ENCODE measurements around the gene SPTBN4.

The SPTBN4 gene

DNA sequence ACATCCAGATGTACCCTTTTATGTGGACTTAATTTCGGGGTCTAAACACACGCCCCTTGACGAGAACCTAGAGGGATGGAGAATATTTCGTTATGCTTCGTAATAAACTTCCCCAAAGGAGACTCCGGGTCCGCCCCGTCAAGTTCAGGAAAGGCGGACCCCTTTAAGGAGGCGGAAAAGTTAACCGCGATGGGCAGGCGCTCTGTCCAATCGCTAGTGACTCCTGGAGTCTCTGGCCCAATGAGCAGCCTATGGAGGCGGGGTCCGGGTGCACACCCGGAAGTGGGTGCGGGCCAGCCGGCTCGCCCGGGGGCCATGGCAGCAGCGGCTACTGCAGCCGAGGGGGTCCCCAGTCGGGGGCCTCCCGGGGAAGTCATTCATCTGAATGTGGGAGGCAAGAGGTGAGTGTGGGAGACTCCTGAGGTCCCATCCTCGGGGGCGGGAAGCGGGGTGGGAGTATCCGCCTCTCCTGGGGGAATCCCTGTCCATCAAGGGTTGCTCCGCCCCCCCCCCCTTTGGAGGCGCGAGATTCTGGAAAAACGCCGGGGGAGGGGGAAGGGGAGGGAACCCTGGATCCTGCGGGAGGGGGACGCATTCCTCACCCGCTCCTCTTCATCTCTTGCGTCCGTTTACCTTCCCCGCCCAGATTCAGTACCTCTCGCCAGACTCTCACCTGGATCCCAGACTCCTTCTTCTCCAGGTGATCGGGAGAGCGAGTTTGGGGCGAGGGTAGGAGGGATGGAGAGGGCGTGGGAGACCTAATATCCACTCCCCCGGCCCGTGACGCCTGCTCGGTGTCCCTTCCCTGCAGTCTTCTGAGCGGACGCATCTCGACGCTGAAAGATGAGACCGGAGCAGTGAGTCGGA lies 110.0 kb downstream of the SPTBN4 start, which contains the start of gene SHKBP1 (continued):
- TF ChIP-seq ZNF629 (tag by site-specific recombination; IDR thresholded peaks at IDR 0.05) (peak; percentile 37; the same call in 1 of the 2 replicates), KLF8 (tag by site-specific recombination; IDR thresholded peaks at IDR 0.05) (peak; percentile 93), ZSCAN30 (tag by site-specific recombination; IDR thresholded peaks at IDR 0.05) (peak; percentile 76; the same call in 1 of the 2 replicates), ZNF571 (tag by site-specific recombination; IDR thresholded peaks at IDR 0.05) (no peak), ZNF600 (tag by site-specific recombination; IDR thresholded peaks at IDR 0.05) (peak; percentile 87), ZNF391 (tag by site-specific recombination; IDR thresholded peaks at IDR 0.05; ENCODE audit: borderline replicate concordance, low read depth) (0 out of 2 replicates have a peak, but pooled peaks have one; percentile 79), SP2 (tag by site-specific recombination; IDR thresholded peaks at IDR 0.05) (peak; percentile 98), SP3 (tag by site-specific recombination; IDR thresholded peaks at IDR 0.05) (peak; percentile 99), ZFP69B (tag by site-specific recombination; IDR thresholded peaks at IDR 0.05) (peak; percentile 99), ZNF19 (tag by site-specific recombination; IDR thresholded peaks at IDR 0.05; ENCODE audit: low read depth) (no peak), KLF16 (tag by site-specific recombination; IDR thresholded peaks at IDR 0.05) (peak; percentile 87), ZNF664 (tag by site-specific recombination; IDR thresholded peaks at IDR 0.05) (0 out of 2 replicates have a peak, but pooled peaks have one; percentile 6), ZNF335 (tag by site-specific recombination; conservative IDR thresholded peaks at IDR 0.05) (peak; percentile 91), ZNF654 (tag by site-specific recombination; IDR thresholded peaks at IDR 0.05; ENCODE audit: low read depth) (no peak), ZNF416 (tag by site-specific recombination; IDR thresholded peaks at IDR 0.05) (no peak), ZNF24 (tag by site-specific recombination; IDR thresholded peaks at IDR 0.05) (peak; percentile 25), ZFHX2 (tag by site-specific recombination; conservative IDR thresholded peaks at IDR 0.05) (peak; percentile 91), ZBTB11 (tag by site-specific recombination; conservative IDR thresholded peaks at IDR 0.05; ENCODE audit: low read depth) (peak; percentile 72), EGR2 (tag by site-specific recombination; IDR thresholded peaks at IDR 0.05; ENCODE audit: low read depth) (peak; percentile 89), ZBTB10 (tag by site-specific recombination; IDR thresholded peaks at IDR 0.05) (peak; percentile 91), ZNF704 (tag by site-specific recombination; IDR thresholded peaks at IDR 0.05) (no peak), ZFP3 (tag by site-specific recombination; IDR thresholded peaks at IDR 0.05; ENCODE audit: low read depth) (no peak), KLF7 (tag by site-specific recombination; IDR thresholded peaks at IDR 0.05; ENCODE audit: borderline replicate concordance) (peak; percentile 37; the same call in 1 of the 2 replicates), ZNF645 (tag by site-specific recombination; IDR thresholded peaks at IDR 0.05) (no peak)
- TF ChIP-seq, protein P1, sequence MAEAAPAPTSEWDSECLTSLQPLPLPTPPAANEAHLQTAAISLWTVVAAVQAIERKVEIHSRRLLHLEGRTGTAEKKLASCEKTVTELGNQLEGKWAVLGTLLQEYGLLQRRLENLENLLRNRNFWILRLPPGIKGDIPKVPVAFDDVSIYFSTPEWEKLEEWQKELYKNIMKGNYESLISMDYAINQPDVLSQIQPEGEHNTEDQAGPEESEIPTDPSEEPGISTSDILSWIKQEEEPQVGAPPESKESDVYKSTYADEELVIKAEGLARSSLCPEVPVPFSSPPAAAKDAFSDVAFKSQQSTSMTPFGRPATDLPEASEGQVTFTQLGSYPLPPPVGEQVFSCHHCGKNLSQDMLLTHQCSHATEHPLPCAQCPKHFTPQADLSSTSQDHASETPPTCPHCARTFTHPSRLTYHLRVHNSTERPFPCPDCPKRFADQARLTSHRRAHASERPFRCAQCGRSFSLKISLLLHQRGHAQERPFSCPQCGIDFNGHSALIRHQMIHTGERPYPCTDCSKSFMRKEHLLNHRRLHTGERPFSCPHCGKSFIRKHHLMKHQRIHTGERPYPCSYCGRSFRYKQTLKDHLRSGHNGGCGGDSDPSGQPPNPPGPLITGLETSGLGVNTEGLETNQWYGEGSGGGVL (tag by site-specific recombination; IDR thresholded peaks at IDR 0.05): peak; percentile 99
- TF ChIP-seq, protein P2, sequence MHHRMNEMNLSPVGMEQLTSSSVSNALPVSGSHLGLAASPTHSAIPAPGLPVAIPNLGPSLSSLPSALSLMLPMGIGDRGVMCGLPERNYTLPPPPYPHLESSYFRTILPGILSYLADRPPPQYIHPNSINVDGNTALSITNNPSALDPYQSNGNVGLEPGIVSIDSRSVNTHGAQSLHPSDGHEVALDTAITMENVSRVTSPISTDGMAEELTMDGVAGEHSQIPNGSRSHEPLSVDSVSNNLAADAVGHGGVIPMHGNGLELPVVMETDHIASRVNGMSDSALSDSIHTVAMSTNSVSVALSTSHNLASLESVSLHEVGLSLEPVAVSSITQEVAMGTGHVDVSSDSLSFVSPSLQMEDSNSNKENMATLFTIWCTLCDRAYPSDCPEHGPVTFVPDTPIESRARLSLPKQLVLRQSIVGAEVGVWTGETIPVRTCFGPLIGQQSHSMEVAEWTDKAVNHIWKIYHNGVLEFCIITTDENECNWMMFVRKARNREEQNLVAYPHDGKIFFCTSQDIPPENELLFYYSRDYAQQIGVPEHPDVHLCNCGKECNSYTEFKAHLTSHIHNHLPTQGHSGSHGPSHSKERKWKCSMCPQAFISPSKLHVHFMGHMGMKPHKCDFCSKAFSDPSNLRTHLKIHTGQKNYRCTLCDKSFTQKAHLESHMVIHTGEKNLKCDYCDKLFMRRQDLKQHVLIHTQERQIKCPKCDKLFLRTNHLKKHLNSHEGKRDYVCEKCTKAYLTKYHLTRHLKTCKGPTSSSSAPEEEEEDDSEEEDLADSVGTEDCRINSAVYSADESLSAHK (tag by site-specific recombination; IDR thresholded peaks at IDR 0.05): peak; percentile 14; the same call in 1 of the 2 replicates

Measured in HEK293 (cell line).